NK-92 (cell line): ENCODE results near the gene KIAA1217.

Experiments used
- DNase-seq: peaks from one replicate; lab custom pipeline; 2025; ENCODE audit not compliant: unreplicated experiment; lab: John Stamatoyannopoulos, UW

KIAA1217 gene

DNA sequence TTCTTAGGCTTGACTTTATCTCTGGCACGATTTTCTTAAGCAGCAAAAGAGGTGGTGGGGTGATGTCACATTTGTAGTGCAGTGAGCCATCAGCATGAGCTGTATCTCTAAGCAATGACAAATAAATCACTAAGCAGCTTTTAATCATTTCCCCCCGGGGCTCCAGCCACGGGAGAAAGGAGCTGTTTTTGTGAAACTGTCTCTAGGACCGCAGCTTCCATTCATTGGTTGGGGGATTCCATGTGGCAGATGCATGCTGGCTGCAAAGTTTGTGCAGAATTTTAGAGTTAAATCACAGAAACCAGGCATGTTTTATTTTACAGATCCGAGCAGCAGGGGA lies 464 bp downstream of the KIAA1217 start:
- no peak for DNase-seq

DNA sequence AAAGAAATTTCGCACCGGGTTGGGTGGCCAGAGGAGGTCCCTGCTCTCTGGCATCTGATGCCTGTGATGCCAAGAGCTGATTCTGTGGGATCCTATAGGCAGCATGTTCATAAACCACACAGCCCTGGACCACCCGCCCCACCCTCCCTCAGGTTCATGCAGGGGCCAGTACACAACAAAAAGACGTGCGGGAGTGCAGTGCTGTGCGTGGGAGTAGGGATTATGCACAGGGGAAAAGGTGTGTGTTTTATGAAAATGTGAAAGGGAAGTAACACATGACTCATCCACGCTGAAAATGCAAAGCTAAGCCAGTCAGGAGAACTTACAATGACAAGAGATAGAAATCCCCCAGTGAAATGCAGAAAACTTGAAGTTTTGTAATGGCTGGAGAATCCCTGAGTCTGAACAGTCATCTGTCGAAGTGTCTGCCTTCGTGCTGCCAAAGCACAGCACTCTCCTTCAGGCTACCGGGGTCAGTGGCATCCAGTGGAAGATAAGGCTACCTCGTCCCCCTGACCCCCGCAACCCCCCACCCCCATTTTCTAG lies 1.1 kb downstream of the KIAA1217 start:
- no peak for DNase-seq

DNA sequence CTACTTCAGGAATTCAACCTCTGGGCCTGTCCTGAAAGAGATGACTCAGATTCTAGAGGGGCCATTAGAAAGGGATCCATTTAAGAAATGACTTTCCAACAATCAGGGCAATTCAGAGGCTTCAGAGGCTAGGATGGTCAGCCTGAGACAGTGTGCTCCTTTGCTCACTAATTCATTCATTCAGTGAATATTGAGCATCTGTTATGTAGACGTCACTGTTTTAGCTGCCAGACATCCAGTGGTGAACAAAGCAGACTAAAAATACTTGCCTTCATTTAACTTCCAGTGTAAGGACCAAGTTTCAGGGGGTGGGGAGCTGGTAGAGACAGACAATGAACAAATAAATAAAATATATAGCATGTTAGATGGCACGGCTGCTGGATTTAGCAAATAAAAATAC lies 1.6 kb downstream of the KIAA1217 start:
- DNase-seq = no peak

DNA sequence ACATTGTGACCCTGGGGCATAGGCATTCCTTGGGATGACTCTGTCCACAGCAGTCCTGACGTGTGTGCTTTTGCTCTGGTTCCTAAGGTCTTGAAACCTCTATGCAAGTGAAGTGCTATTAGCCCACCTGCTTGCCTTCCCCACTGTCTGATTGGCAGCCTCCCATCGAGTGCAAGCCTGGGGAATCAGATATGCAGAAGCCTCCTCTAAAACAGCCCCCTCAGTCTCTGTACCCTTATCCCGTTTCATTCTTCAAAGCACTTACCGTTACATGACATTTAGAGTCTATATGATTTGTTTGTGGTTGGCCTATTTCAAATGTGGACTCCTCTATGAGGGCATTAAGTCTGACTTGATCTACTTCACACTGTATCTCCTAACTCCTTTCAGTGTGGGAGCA lies 4.3 kb downstream of the KIAA1217 start:
- DNase-seq = no peak

DNA sequence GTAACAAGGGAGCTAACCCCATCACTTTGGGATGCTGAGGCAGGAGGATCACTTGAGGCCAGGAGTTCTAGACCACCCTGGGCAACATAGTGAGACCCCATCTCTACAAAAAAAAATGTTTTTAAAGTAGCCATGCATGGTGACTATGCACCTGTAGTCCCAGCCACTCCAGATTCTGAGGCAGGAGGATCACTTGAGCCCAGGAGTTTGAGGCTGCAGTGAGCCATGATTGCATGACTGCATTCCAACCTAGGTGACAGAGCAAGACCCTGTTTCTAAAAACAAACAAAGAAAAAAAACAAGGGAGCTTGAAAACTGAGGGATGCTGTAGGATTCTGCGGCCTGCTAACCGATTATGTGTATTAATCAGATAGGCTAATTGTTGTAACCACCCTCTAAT lies 4.9 kb downstream of the KIAA1217 start:
- no peak for DNase-seq

DNA sequence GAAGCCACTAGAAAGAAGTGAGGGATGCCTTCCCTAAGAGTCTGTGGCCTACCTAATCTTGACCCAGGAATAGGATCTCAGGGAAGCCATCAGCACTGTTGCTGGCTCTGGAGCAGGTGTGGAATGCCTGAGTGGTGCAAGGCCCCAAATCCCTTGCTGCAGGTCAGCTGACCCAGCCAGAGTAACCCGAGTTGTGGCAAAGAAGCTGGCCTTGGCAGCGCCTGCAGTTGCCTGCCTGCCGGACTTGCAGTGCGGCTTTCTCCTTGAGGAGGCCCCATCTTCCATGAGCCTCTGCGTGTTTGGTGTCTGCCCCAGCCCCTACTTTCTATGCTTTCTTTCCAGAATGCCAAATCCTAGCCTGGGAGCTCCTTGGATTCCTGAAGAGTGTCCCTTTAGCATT lies 5.8 kb downstream of the KIAA1217 start:
- no peak for DNase-seq

DNA sequence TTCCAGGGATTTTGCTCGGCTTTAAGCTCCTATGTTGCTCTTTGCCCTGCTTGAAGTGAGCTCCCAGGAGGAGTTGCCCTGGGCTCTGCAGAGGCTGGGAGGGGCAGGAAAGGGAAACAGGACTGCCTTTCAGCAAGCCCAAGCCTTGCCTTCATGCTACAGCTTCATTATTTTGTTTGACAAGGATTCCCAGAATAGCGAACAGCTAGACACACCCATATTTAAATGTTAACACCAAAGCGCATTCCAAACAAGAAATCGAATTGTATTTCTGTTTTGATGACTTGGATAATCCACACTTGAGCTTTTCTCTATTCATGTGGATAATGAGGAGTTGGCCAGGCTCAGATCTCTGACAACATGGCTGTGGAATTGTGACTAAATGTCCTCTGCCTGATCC lies 6.3 kb downstream of the KIAA1217 start:
- DNase-seq = no peak

DNA sequence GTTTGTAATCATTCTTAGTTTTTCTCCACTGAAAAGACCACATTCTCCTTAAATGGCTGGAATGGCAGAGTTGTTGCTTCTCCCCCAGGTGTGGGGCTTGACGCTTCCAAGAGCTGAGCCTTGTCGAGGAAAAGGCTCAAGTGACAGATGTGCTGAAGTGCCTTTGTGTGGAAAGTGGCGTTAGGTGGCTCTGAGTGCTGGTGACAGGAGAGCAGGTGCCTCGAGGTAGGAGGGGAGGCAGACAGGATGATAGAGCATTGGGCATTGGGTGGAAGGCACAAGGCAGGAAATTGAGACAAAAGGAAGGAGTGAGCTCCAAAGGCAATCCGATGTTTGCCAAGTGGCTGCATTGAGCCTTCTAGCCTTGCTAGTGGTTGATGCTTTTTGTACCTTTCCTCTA lies 6.7 kb downstream of the KIAA1217 start:
- no peak for DNase-seq

DNA sequence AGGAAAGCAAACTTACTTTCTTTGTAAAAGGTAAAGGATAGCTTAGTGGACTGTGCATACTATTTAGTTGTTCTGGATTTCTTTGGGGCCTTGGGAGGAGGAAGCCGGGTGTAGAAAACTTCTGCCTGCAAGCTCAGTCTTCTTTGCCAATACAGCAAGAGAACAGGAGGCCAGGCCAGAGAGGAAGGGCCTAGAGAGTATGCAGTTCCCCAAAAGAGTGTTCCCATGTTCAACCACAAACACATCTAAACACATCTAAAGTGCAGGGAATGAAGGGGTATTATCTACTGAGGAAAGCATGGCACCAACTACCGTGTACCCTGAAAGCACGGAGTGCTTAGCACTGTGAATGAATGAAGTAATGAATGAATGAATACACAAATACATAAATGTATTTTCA lies 11.0 kb downstream of the KIAA1217 start:
- DNase-seq = no peak

DNA sequence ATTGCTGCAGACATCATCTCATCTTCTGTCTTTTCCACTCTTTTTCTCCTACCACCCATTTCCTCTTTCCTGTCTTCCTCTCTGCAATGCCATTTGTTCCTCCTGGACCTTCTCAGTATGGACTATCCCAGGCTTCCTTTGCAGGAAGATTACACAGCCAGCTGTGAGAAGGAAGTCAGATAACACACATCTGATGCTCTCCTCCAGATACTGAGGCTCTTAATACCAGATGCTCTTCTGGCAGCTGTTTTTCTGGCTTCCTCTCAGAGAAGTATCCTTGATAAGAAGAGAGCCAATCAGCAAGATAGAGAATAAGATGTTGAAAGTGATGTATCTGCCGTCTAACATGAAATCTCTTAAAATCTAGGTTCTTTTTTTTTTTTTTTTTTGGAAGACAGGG lies 14.4 kb downstream of the KIAA1217 start:
- no peak for DNase-seq

DNA sequence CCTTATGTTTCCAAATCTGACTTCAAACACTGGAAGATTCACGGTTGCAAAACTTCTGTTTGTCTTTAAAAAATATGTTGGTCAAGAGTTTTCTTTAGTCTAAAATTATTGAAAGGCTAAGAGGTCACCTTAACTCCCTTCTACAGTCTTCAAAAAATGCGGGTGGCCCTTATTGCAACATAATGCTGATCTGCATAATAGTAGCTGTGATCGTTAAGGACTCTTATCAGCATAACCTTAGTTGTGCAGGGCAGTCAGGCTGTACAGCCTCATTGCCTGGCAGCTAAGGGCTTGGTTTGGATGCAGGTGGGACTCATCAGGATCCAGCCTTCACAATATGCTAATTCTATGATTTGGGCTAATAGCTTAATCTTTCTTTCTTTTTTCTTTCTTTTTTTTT lies 15.0 kb downstream of the KIAA1217 start:
- no peak for DNase-seq

DNA sequence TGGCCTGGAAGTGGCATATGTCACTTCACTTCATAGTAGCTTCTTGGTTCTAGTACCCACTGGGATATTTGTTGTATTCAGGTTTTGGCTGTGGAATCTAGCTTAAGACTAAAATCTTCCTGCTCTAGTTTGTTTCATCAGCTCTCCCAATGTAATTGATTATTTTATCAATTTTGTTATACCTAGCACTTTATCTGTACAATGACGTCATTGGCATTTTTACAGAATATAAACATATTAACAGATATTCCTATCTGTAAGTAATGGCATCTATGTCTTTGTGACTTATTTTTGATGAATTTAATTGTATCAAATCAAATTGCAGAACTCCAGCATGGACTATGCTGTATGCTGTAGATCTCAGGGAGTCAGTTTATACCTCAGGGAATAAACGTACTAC lies 19.7 kb downstream of the KIAA1217 start:
- no peak for DNase-seq

DNA sequence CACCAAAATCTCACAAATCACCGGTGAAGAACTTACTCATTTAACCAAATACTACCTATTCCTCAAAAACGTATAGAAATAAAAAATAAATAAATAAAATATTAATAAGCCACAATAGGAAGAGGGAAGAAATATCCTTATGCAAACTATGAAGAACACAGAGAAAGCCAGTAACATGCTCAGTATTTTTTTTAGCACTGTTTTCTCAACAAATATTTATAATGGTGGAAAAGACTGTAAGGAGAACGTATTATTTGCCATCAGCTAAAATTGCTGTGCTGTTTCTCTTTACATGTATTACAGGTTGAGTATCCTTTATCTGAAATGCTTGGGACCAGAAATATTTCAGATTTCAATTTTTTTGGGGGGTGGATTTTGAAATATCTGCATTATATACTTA lies 21.0 kb downstream of the KIAA1217 start:
- no peak for DNase-seq

DNA sequence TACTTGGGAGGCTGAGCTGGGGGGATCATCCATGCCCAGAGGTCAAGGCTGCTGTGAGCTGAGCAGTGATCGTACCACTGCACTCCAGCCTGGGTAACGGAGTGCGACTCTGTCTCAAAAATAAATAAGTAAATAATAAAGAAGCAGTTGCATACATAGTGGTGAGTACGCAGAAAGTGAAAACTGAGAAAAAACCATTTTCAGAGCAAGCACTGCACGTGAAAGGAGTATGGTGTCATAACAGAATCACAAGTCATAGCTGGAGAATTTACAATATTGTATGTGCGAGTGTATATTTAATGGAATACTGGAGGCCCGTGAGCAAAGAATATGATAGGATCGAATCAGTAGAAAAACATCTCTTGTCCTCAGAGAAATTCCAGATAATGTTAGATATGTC lies 22.3 kb downstream of the KIAA1217 start:
- DNase-seq = no peak

DNA sequence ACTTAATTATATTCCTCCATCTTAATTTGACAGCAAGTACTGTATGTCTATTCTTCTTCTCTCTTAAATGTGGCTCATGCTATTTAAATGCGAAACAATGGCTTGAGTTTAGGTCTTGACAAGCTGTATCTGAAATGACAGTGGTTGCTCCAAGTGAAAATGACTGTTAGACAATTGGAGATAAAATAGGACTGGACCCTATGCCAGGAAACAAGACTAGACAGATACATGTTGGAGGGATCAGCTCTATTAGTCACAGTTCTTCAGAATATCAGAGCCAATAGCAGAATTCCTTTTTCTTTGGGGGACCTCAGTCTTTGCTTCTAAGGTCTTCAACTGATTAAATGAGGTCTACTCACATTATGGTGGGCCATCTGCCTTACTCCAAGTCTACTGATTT lies 25.8 kb downstream of the KIAA1217 start:
- no peak for DNase-seq

DNA sequence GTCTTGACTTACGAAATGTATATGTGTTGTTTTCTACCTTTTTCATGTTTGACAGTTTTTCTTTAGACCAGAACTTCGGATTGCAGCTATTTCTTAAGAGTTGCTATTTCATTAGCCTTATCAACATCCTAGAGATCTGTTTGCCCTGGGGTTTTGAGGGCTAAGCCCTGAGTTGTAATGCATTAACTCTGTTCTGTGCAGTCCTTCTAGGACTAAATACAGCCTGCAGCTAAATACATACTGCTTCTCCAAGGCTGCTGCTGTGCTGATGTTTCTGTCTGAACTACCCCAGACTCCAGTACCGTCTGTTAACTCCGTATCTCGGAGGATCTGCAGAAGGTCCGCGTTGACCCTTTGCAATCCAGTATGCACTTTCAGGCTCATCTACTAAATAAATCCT lies 26.5 kb downstream of the KIAA1217 start:
- DNase-seq = no peak

DNA sequence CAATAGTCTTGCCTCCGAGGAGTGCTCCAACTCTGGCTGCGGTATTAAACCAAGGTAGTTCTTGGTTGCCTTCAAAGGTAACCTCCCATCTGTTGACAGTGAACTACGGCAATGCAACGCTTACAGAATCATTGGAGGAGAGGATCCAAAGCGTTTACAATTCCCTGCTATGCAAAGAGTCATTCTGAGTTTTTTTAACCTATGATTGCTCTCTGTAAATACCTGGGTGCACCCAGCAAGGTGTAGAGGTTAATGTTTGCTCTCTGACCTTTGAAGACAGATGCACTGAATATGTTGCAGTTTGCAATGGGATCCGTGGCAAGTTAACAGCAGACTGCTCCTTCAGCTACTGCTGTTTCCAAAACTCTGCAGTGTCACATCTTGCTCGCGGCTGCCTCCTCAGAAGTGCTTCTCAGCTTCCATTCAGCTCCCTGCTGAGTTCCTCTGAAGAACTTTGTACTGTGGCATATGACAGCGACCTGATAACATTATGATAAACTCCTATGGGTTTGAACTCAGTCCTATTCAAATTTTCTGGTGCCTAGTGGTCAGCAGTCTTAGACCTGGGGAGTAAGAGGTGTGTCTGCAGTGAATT lies 29.0 kb downstream of the KIAA1217 start:
- no peak for DNase-seq

DNA sequence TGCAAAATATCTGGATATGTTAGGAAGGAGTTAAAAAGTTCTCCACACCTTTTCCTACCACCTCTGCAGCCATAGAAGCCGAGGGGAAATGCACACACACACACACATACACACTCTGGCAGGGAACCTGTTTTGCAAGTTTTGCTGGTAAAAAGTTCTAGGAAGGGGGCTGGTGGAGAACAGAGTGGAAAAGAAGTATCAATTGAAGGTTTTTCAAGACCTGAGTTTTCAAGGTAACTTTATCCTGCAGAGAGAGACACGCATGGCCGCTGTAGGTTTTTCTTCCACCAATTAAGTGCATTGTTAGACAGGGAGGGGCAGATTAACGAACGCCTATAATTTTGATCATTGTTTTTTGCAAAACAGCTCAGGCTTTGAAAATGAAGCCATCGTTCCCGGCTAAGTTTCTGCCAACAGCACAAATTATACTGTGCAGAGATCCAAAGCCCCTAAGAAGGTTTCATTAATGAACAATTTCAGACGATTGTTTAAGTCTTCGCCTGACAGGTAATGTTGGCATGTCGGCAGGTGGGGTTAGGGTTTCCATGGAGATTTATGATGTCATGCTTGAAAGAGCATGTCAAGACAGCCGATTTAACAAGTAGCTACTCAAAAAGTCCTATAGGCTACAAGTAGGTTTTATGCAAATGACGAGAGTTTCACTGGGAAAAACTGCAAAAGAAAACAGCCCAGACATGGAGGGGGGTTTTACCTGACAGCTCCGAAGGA lies 29.7 kb downstream of the KIAA1217 start:
- DNase-seq = no peak

DNA sequence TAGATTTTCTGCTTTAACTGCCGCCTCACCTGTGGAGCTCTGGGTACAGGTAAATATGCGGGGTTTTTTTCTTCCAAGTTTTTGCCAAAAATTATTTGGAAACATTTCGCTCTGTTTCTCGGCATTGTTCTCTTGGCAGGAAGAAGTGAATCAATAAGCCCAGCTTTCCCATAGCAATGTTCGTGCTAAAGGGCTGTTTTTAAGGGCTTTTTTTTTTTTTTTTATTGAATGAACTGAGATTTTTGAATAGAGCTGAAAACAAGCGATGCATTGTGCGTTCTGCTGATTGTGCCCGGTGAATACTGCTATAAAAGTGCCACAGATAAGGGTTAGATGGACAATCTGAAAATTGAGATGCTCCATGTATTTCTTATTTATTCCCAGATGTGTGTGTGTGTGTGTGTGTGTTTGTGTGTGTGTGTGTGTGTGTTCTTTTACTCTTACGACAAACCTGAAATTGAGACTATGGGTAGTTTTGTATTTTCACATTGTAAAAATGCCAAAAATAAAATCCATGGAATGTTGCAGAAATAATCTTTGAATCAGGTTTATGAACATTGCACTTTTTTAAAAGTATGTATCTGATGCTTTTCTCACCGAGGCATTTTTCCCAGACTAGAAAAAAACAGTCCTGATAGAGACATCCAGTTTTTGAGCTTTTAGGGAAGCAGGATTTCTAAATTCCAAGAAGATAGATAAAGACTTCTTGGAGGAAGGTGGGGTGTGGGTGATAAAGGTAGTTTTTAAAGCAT lies 30.5 kb downstream of the KIAA1217 start:
- no peak for DNase-seq

DNA sequence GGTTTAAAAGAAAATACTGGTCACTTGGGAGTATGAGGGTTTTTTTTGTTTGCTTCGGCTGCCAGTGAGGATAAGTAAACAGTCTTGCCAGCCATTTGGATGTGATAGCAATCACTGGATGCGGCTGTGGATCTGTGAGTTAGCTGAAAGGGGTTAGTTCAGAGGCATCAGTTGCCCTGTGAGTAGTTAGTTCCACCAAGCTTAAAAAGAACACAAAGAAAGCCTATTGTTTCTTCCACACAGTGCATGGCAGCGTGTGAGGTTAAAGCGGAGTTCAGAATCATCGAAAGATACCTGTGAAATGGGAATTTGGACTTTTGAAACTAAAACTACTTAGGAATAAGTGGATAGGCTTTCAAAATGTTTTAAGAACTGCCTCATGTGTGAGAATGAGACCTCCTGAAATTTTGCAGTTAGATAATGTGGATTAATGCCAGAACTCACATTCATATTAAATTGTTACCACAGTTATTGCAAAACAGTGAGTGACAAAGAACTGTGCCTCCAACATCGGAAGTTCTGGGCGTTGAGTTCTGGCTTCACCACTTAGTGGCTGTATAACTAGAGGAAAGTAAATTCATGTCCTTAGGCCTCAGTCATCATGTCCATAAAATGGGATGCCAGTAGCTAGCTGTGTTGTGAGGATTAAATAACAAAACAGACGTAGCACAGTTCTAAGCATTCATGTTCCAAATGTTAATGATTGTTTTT lies 31.3 kb downstream of the KIAA1217 start:
- DNase-seq = no peak

DNA sequence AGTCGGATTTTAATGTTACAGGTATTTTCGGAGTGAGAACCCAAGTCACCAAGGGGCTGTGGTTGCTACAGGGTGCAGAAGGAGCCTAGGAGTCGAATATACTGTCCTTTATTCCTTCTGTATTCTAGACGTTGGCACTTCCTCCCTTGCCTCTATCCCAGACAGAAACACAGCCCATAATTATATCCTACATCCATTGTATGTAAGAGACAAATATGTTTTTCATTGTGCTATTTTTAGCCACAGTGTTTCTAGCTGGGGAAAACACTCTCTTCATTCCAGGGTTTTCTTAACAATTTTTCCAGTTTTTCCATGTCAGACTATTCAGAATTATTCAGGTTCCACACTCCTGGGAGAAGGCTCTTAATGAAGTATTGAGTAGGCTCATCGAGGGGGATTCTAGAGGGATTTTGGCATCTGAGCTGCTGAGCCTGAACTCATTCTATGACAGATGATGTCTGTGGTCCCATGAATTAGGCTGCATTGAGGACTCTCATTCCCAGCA lies 32.6 kb downstream of the KIAA1217 start:
- no peak for DNase-seq
